ENCODE data around the gene LAX1.

The LAX1 gene

GRCh38 chr1:203813581-203814341, 48.8 kb downstream of the LAX1 start:
- no peak for DNase-seq (ENCODE audit: low read depth in 2 of 2)

GRCh38 chr1:203818399-203818798, 53.4 kb downstream of the LAX1 start:
- no peak for DNase-seq (ENCODE audit: low read depth in 2 of 2)

GRCh38 chr1:203823306-203823705, 58.3 kb downstream of the LAX1 start:
- DNase-seq (ENCODE audit: low read depth in 2 of 2): no peak
